Subcutaneous abdominal adipose tissue (tissue), 5 donors: Measurements from ENCODE around the gene LIPC.

Source experiments
- H3K27ac ChIP-seq: one replicate; pipeline ENCODE4 v1.7.0; 2013; ENCODE audit warnings: low read depth, mild to moderate bottlenecking, inconsistent platforms, low read length, moderate library complexity
- H3K27me3 ChIP-seq, 5 donors: one replicate each; pipeline ENCODE4 v1.7.0; 2013; ENCODE audit warnings: low read length in 5 of 5, inconsistent platforms in 1 of 5; ENCODE audit not compliant: control insufficient read depth in 5 of 5, insufficient read depth in 4 of 5
- H3K36me3 ChIP-seq, 5 donors: one replicate each; pipeline ENCODE4 v1.7.0; 2013; ENCODE audit warnings: low read length in 5 of 5; ENCODE audit not compliant: control insufficient read depth in 5 of 5, insufficient read depth in 5 of 5
- H3K4me1 ChIP-seq, 5 donors: one replicate each; pipeline ENCODE4 v1.7.0; 2013; ENCODE audit warnings: low read length in 5 of 5, mild to moderate bottlenecking in 3 of 5, moderate library complexity in 1 of 5; ENCODE audit not compliant: control insufficient read depth in 5 of 5, insufficient read depth in 5 of 5
- H3K4me3 ChIP-seq, 5 donors: one replicate each; pipeline ENCODE4 v1.7.0; 2013; ENCODE audit warnings: low read length in 5 of 5, low read depth in 1 of 5
- H3K9ac ChIP-seq, 5 donors: one replicate each; pipeline ENCODE4 v1.7.0; 2013; ENCODE audit warnings: low read length in 5 of 5, mild to moderate bottlenecking in 4 of 5, moderate library complexity in 3 of 5
- H3K9me3 ChIP-seq, 5 donors: one replicate each; pipeline ENCODE4 v1.7.0; 2013; ENCODE audit warnings: low read length in 5 of 5; ENCODE audit not compliant: control insufficient read depth in 5 of 5
- donor health status: healthy.
- donor health status: healthy.
- donor health status: healthy.
- donor health status: healthy.
- donor health status: healthy.

Gene LIPC

GRCh38 chr15:58467121-58467721, 35.4 kb downstream of the LIPC start:
- Histone ChIP-seq H3K9ac (no peak overlapping the region), H3K9me3 (no peaks in the 10 kb centered on the region), H3K36me3 (no peaks in the 10 kb centered on the region), H3K4me3 (no peak overlapping the region), H3K27ac (no peak overlapping the region), H3K27me3 (no peaks in the 10 kb centered on the region), H3K4me1 (no peaks in the 10 kb centered on the region)

GRCh38 chr15:58467722-58468423, 36.1 kb downstream of the LIPC start:
- Histone ChIP-seq H3K9ac (no peak overlapping the region), H3K27me3 (no peaks in the 10 kb centered on the region)

GRCh38 chr15:58469432-58470353, 37.9 kb downstream of the LIPC start:
- peaks cover 0 to 3% (median 0%) of the 10 kb centered on the region in 5 donors for H3K27me3 ChIP-seq
- H3K4me1 ChIP-seq: peaks cover 0 to 17% (median 9%) of the 10 kb centered on the region in 5 donors
- no peaks in the 10 kb centered on the region for H3K36me3 ChIP-seq
- H3K9ac ChIP-seq: no peak overlapping the region
- no peak overlapping the region for H3K4me3 ChIP-seq
- H3K9me3 ChIP-seq: no peaks in the 10 kb centered on the region
- no peak overlapping the region for H3K27ac ChIP-seq

More at GRCh38 chr15:58467722-58468423, 36.1 kb downstream of the LIPC start:
- Histone ChIP-seq H3K9me3 (no peaks in the 10 kb centered on the region), H3K27ac (no peak overlapping the region), H3K4me3 (no peak overlapping the region), H3K36me3 (no peaks in the 10 kb centered on the region), H3K4me1 (peaks cover 0 to 3% (median 3%) of the 10 kb centered on the region in 5 donors)

GRCh38 chr15:58471348-58471747, 39.6 kb downstream of the LIPC start:
- H3K9ac ChIP-seq: no peak overlapping the region
- no peak overlapping the region for H3K27ac ChIP-seq
- H3K4me1 ChIP-seq: peaks cover 2 to 33% (median 24%) of the 10 kb centered on the region in 5 donors

GRCh38 chr15:58472221-58472620, 40.4 kb downstream of the LIPC start:
- no peaks in the 10 kb centered on the region for H3K9me3 ChIP-seq
- peaks cover 0 to 3% (median 0%) of the 10 kb centered on the region in 5 donors for H3K27me3 ChIP-seq
- no peak overlapping the region for H3K9ac ChIP-seq
- H3K27ac ChIP-seq: no peak overlapping the region
- no peaks in the 10 kb centered on the region for H3K36me3 ChIP-seq
- H3K4me1 ChIP-seq: peaks cover 6 to 42% (median 33%) of the 10 kb centered on the region in 5 donors
- H3K4me3 ChIP-seq: no peak overlapping the region

More at GRCh38 chr15:58471348-58471747, 39.6 kb downstream of the LIPC start:
- Histone ChIP-seq H3K27me3 (peaks cover 0 to 3% (median 0%) of the 10 kb centered on the region in 5 donors), H3K36me3 (no peaks in the 10 kb centered on the region), H3K9me3 (no peaks in the 10 kb centered on the region), H3K4me3 (no peak overlapping the region)

GRCh38 chr15:58472821-58473581, 41.2 kb downstream of the LIPC start:
- Histone ChIP-seq H3K36me3 (no peaks in the 10 kb centered on the region), H3K27me3 (peaks cover 0 to 3% (median 0%) of the 10 kb centered on the region in 5 donors), H3K27ac (no peak overlapping the region), H3K4me3 (no peak overlapping the region), H3K9me3 (no peaks in the 10 kb centered on the region), H3K4me1 (peaks cover 6 to 48% (median 34%) of the 10 kb centered on the region in 5 donors), H3K9ac (peak overlapping the region in 1 of 5 donors; percentile 16)

GRCh38 chr15:58473724-58474123, 41.9 kb downstream of the LIPC start:
- Histone ChIP-seq H3K27ac (no peak overlapping the region), H3K4me1 (peaks cover 6 to 48% (median 34%) of the 10 kb centered on the region in 5 donors)

GRCh38 chr15:58474741-58475323, 43.0 kb downstream of the LIPC start:
- Histone ChIP-seq H3K4me3 (no peak overlapping the region), H3K27ac (peak overlapping the region; percentile 3), H3K4me1 (peaks cover 6 to 48% (median 34%) of the 10 kb centered on the region in 5 donors), H3K9ac (no peak overlapping the region), H3K27me3 (peaks cover 0 to 3% (median 0%) of the 10 kb centered on the region in 5 donors), H3K36me3 (no peaks in the 10 kb centered on the region), H3K9me3 (no peaks in the 10 kb centered on the region)

More at GRCh38 chr15:58473724-58474123, 41.9 kb downstream of the LIPC start:
- Histone ChIP-seq H3K4me3 (no peak overlapping the region), H3K9ac (no peak overlapping the region), H3K27me3 (peaks cover 0 to 3% (median 0%) of the 10 kb centered on the region in 5 donors), H3K36me3 (no peaks in the 10 kb centered on the region), H3K9me3 (no peaks in the 10 kb centered on the region)
